LNCAP (cell line): ENCODE results near the gene CCDC83.
A peak's percentile ranks its signal among the peaks of the same experiment; 100 is the strongest.

ENCODE experiments used
- TF ChIP-seq, protein P1 (sequence below): fragments of 450-650 bp; IDR thresholded peaks from 2 replicates; pipeline ENCODE4 v1.5.1; 2017; ENCODE audit warnings: mild to moderate bottlenecking

CCDC83 gene

GRCh38 chr11:85826116-85826855, 28.9 kb upstream of the CCDC83 start:
- TF ChIP-seq, protein P1, sequence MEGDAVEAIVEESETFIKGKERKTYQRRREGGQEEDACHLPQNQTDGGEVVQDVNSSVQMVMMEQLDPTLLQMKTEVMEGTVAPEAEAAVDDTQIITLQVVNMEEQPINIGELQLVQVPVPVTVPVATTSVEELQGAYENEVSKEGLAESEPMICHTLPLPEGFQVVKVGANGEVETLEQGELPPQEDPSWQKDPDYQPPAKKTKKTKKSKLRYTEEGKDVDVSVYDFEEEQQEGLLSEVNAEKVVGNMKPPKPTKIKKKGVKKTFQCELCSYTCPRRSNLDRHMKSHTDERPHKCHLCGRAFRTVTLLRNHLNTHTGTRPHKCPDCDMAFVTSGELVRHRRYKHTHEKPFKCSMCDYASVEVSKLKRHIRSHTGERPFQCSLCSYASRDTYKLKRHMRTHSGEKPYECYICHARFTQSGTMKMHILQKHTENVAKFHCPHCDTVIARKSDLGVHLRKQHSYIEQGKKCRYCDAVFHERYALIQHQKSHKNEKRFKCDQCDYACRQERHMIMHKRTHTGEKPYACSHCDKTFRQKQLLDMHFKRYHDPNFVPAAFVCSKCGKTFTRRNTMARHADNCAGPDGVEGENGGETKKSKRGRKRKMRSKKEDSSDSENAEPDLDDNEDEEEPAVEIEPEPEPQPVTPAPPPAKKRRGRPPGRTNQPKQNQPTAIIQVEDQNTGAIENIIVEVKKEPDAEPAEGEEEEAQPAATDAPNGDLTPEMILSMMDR, result peak; percentile 72

DNA sequence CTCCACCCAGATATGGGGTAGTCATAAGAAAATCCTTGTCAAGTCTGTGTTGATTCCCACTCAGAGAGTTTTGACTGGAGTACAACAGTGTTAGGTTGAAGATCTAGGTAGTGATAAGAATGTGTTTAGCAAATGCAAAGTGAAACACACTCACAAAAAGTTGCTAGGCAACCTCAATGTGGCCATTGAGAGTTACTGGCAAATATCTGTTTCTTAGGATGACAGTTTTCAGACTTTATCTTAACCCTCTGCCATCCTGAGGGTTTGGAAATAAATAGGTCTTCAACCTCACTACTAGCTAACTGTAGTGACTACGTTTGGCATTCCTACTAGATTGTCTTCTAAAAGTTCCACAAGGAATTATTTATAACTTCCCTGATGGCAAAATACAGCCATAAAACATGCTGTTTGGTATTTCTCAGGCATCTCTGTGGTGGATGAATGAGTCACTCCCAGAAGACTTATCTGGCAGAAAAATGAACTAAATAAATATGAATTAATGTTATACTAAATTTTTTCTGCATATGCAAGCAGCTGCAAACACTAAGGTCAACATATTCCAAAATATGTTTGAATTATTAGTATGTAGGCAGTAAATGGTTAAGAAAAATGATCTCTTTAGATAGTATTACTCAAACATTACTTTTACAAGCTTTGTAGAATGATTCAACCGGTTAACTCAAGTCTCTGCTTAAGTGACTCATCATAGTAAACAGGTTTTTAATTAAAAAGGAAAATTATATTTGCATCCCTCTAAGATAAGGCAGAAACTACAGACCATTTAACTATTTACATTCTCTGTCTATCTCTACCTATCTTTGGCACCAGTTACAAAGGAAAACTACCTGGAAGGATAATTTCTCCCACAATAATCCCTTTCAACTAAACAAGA, 27.2 kb upstream of the CCDC83 start:
- TF ChIP-seq, protein P1, result no peak

- TF ChIP-seq, protein P1, result no peak
Observed at GRCh38 chr11:85828640-85828978, 26.6 kb upstream of the CCDC83 start.

DNA sequence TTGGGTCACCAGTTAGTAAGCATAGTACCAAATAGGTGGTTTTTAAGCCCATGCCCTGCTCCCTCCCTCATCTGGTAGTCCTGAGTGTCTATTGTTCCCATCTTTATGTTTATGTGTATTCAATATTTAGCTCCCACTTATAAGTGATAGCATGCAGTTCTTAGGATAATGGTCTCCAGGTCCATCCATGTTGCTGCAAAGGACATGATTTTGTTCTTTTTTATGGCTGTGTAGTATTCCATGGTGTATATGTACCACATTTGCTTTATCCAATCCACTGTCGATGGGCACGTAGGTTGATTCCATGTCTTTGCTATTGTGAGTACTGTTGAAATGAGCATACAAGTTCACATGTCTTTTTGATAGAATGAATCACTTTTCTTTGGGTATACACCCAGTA, 26.0 kb upstream of the CCDC83 start:
- TF ChIP-seq, protein P1, result no peak

DNA sequence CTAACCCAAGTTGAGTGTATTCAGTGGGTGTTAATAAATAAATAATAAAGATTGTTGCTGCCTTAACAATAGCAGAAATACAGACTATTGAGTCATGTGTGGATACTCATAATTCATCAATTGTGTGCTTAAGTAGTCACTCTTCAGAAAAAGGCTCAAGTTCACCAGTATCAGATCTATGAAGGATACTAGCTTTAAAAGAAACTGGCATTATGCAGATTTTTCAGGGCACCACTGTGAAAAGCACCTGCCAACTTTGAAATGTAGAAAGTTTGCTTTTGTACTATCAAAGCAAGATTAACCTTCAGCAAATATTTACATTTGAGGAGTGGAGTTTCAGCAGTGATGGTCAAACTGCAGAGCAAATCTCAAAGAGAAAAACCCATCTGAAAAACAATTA, 24.1 kb upstream of the CCDC83 start:
- TF ChIP-seq, protein P1, result no peak

- TF ChIP-seq, protein P1, result no peak
Observed at GRCh38 chr11:85835263-85835662, 19.9 kb upstream of the CCDC83 start.

DNA sequence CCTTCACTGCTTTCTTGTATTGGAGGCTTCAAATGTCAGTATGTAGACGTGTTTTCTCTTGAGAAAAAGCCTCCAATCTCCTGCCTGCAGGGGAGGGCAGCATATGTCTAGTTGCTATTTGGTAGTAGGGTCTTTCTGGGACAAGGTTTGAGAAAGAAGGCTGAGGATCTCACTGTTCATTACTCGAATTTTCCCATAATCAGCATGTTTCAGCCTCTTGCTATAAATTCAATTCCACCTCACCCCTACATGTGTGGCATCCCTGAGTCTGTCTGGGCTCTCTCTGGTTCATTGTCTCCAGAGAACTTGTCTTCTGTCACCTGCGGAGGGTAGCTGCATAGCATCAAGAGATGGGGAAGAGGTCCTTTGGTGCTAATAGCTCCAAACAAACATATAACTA, 19.5 kb upstream of the CCDC83 start:
- TF ChIP-seq, protein P1, result no peak
